HepG2 (cell line): ENCODE results near the gene DUS1L. TPM values are rescaled to one million over a fixed set of nuclear protein-coding genes. Genes with fewer than 3 reads are reported as not detected.
A peak's percentile ranks its signal among the peaks of the same experiment; 100 is the strongest.

Source experiments
- CENPT ChIP-seq: sonication (generic); formaldehyde crosslinking; IDR thresholded peaks from 2 replicates; pipeline ENCODE4 v1.8.0; 2022; ENCODE audit warnings: low read depth, mild to moderate bottlenecking, moderate library complexity, missing genetic modification reagents
- KDM6A ChIP-seq: IDR thresholded peaks from 2 replicates; pipeline ENCODE4 v1.6.1; 2016; ENCODE audit warnings: low read depth
- LCORL ChIP-seq, 2 experiments: fragments of 450-650 bp in 1 of 2; sonication (generic) in 1 of 2; formaldehyde crosslinking in 1 of 2; IDR thresholded peaks; 2 replicates each; pipeline versions ENCODE4 v1.5.0 to v1.6.1; 2017 to 2020; ENCODE audit warnings: antibody characterized with exemption in 1 of 2, missing genetic modification reagents in 1 of 2
- NAIF1 ChIP-seq: sonication (generic); formaldehyde crosslinking; IDR thresholded peaks from 2 replicates; pipeline ENCODE4 v1.5.0; 2020; ENCODE audit warnings: mild to moderate bottlenecking, missing genetic modification reagents, borderline replicate concordance
- PCBP2 ChIP-seq: fragments of 200-400 bp; formaldehyde crosslinking; optimal IDR thresholded peaks from 2 replicates; pipeline ENCODE3; 2018; ENCODE audit warnings: low read length, low read depth; ENCODE audit not compliant: poor library complexity, severe bottlenecking
- REPIN1 ChIP-seq: sonication (generic); formaldehyde crosslinking; IDR thresholded peaks from 2 replicates; pipeline ENCODE4 v1.8.0; 2022; ENCODE audit warnings: missing genetic modification reagents, low read depth, mild to moderate bottlenecking, borderline replicate concordance
- TOPORS ChIP-seq: sonication (generic); formaldehyde crosslinking; IDR thresholded peaks from 2 replicates; pipeline ENCODE4 v1.8.0; 2023; ENCODE audit warnings: mild to moderate bottlenecking, missing genetic modification reagents
- ZEB1 ChIP-seq: IDR thresholded peaks from 2 replicates; pipeline ENCODE4 v1.6.1; 2012; ENCODE audit warnings: mild to moderate bottlenecking, low read depth, inconsistent platforms; ENCODE audit not compliant: insufficient replicate concordance
- ZFP82 ChIP-seq: sonication (generic); formaldehyde crosslinking; IDR thresholded peaks from 2 replicates; pipeline ENCODE4 v1.5.1; 2020; ENCODE audit warnings: mild to moderate bottlenecking, missing genetic modification reagents, borderline replicate concordance
- ZNF225 ChIP-seq: sonication (generic); formaldehyde crosslinking; IDR thresholded peaks from 2 replicates; pipeline ENCODE4 v1.4.0; 2020; ENCODE audit warnings: mild to moderate bottlenecking, missing genetic modification reagents
- ZNF562 ChIP-seq: sonication (generic); formaldehyde crosslinking; IDR thresholded peaks from 2 replicates; pipeline ENCODE4 v1.8.0; 2022; ENCODE audit warnings: missing genetic modification reagents, borderline replicate concordance
- ZNF574 ChIP-seq: sonication (generic); formaldehyde crosslinking; IDR thresholded peaks from 2 replicates; pipeline ENCODE4 v1.4.0; 2020; ENCODE audit warnings: missing genetic modification reagents
- polyA plus RNA-seq, 8 experiments: library from polyadenylated mRNA; depleted of rRNA in 3 of 8; stranded (reverse) in 7 of 8; unstranded in 1 of 8; fragments of >200 nt; fragmentation: Illumina TruSeq in 4 of 8; extraction: Trizol in 4 of 8; gene quantifications; 2 replicates each; pipeline versions ENCODE4 v1.2.1 to v1.2.3, GENCODE V29; 2011 to 2016; ENCODE audit warnings: low read depth in 4 of 8, missing spikeins in 1 of 8, mixed read lengths in 1 of 8; ENCODE audit not compliant: insufficient read depth in 1 of 8
- total RNA-seq, 5 experiments: library from RNA; depleted of rRNA; stranded (reverse); fragments of >200 nt; fragmentation: Illumina TruSeq; extraction: Trizol; gene quantifications; 2 replicates each; pipeline ENCODE4 v1.2.3, GENCODE V29; 2016; ENCODE audit warnings: low read depth in 1 of 5
- TF ChIP-seq, protein P1 (sequence below): IDR thresholded peaks from 2 replicates; pipeline ENCODE4 v1.6.1; 2016
- TF ChIP-seq, protein P2 (sequence below): IDR thresholded peaks from 2 replicates; pipeline ENCODE4 v1.6.1; 2016; ENCODE audit warnings: low read depth, missing genetic modification reagents, missing compliant biosample characterization
- TF ChIP-seq, protein P3 (sequence below): IDR thresholded peaks from 2 replicates; pipeline ENCODE4 v1.6.1; 2018; ENCODE audit warnings: missing genetic modification reagents, mild to moderate bottlenecking, missing compliant biosample characterization
- TF ChIP-seq, protein P4 (sequence below): sonication (generic); formaldehyde crosslinking; IDR thresholded peaks from 2 replicates; pipeline ENCODE4 v1.4.0; 2020; ENCODE audit warnings: missing genetic modification reagents

The DUS1L gene
- total and polyA plus RNA-seq, 2 of the 13 experiments (the other 11 are each of a cell fraction or from before 2014, with no cell fraction given): 81.0 to 109 TPM

DNA sequence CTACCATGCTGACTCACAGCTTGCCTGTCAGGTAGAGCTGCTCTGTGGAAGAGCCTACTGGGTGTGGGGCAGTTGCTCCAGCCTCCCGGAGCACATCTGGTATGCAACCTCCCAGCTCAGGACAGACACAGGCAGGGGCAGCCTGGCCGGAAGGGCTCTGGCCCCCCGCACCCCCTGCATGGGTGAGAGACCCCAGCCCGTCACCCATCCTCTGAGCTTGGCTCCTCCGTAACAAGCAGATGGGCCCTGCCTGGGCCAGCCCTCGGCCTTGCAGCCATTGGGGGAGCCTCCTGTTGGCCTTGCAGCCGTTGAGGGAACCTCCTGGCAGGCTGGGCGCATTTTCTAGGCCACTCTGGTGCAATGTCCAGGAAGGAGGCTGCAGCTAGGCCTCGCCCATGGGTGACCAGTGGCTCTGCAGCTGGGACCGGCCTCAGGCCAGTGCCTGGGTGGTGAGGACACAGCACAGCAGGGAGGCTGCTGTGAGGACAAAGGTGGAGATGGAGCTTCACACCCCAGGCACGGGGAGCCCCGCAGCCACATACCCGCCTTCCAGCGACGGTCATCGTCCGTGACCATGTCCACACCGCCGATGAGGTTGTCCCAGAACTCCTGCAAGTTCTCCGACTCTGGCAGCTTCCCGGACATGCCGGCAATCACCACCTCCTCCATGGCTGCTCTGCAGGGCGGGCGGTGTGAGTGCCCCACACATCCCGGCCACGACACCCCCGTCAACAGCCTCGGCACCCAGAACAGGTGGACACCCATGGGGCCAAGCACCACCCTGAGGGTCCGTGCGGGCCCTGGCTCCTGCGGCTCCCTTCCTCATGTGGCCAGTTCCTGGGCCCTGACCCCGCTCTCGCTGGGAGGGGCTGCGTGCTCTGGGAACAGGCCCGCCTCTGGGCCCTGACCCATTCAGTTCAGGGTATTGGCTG is 30.4 kb upstream of the DUS1L start (continued):
- TF ChIP-seq ZNF574 (peak; percentile 33; the same call in 1 of the 2 replicates), ZFP82 (CRISPR knock-in tag) (no peak), TOPORS (CRISPR knock-in tag) (peak; percentile 75; the same call in 1 of the 2 replicates), ZNF225 (CRISPR knock-in tag) (peak; percentile 55; the same call in 1 of the 2 replicates), LCORL (IDR thresholded peaks at IDR 0.05) (no peak), LCORL (CRISPR knock-in tag; IDR thresholded peaks at IDR 0.05) (0 out of 2 replicates have a peak, but pooled peaks have one; percentile 39), KDM6A (no peak), CENPT (CRISPR knock-in tag) (no peak), ZNF562 (CRISPR knock-in tag) (no peak), NAIF1 (no peak), ZEB1 (no peak), PCBP2 (no peak), REPIN1 (CRISPR knock-in tag) (no peak; the same call in 1 of the 2 replicates)
- TF ChIP-seq, protein P1, sequence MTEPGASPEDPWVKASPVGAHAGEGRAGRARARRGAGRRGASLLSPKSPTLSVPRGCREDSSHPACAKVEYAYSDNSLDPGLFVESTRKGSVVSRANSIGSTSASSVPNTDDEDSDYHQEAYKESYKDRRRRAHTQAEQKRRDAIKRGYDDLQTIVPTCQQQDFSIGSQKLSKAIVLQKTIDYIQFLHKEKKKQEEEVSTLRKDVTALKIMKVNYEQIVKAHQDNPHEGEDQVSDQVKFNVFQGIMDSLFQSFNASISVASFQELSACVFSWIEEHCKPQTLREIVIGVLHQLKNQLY (CRISPR knock-in tag): no peak
- TF ChIP-seq, protein P2, sequence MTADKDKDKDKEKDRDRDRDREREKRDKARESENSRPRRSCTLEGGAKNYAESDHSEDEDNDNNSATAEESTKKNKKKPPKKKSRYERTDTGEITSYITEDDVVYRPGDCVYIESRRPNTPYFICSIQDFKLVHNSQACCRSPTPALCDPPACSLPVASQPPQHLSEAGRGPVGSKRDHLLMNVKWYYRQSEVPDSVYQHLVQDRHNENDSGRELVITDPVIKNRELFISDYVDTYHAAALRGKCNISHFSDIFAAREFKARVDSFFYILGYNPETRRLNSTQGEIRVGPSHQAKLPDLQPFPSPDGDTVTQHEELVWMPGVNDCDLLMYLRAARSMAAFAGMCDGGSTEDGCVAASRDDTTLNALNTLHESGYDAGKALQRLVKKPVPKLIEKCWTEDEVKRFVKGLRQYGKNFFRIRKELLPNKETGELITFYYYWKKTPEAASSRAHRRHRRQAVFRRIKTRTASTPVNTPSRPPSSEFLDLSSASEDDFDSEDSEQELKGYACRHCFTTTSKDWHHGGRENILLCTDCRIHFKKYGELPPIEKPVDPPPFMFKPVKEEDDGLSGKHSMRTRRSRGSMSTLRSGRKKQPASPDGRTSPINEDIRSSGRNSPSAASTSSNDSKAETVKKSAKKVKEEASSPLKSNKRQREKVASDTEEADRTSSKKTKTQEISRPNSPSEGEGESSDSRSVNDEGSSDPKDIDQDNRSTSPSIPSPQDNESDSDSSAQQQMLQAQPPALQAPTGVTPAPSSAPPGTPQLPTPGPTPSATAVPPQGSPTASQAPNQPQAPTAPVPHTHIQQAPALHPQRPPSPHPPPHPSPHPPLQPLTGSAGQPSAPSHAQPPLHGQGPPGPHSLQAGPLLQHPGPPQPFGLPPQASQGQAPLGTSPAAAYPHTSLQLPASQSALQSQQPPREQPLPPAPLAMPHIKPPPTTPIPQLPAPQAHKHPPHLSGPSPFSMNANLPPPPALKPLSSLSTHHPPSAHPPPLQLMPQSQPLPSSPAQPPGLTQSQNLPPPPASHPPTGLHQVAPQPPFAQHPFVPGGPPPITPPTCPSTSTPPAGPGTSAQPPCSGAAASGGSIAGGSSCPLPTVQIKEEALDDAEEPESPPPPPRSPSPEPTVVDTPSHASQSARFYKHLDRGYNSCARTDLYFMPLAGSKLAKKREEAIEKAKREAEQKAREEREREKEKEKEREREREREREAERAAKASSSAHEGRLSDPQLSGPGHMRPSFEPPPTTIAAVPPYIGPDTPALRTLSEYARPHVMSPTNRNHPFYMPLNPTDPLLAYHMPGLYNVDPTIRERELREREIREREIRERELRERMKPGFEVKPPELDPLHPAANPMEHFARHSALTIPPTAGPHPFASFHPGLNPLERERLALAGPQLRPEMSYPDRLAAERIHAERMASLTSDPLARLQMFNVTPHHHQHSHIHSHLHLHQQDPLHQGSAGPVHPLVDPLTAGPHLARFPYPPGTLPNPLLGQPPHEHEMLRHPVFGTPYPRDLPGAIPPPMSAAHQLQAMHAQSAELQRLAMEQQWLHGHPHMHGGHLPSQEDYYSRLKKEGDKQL (CRISPR knock-in tag): no peak
- TF ChIP-seq, protein P3, sequence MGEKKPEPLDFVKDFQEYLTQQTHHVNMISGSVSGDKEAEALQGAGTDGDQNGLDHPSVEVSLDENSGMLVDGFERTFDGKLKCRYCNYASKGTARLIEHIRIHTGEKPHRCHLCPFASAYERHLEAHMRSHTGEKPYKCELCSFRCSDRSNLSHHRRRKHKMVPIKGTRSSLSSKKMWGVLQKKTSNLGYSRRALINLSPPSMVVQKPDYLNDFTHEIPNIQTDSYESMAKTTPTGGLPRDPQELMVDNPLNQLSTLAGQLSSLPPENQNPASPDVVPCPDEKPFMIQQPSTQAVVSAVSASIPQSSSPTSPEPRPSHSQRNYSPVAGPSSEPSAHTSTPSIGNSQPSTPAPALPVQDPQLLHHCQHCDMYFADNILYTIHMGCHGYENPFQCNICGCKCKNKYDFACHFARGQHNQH (CRISPR knock-in tag): no peak
- TF ChIP-seq, protein P4, sequence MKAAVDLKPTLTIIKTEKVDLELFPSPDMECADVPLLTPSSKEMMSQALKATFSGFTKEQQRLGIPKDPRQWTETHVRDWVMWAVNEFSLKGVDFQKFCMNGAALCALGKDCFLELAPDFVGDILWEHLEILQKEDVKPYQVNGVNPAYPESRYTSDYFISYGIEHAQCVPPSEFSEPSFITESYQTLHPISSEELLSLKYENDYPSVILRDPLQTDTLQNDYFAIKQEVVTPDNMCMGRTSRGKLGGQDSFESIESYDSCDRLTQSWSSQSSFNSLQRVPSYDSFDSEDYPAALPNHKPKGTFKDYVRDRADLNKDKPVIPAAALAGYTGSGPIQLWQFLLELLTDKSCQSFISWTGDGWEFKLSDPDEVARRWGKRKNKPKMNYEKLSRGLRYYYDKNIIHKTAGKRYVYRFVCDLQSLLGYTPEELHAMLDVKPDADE (CRISPR knock-in tag): no peak
